Gastrocnemius medialis (tissue), 4 donors: ENCODE data around the gene CELSR3. TPM values are rescaled to one million over a fixed set of nuclear protein-coding genes. Genes with fewer than 3 reads are reported as not detected.
A peak's percentile ranks its signal among the peaks of the same experiment; 100 is the strongest.

ENCODE experiments used
- ATAC-seq, 2 donors: fragments of 150-250 bp; one replicate each; pipeline ENCODE4 v1.9.1; 2016
- DNase-seq, 2 donors: peaks; one replicate each; pipeline ENCODE4 v3.0.0-alpha.2; 2019
- H3K27ac ChIP-seq, 4 donors: fragments of 200-600 bp; sonication (generic); 1 replicate in 1 of 4; 2 replicates in 3 of 4; pipeline ENCODE4 v1.5.1; 2016 to 2018; ENCODE audit warnings: mild to moderate bottlenecking in 2 of 4, moderate library complexity in 1 of 4
- H3K27me3 ChIP-seq, 3 donors: fragments of 200-600 bp; sonication (generic) in 2 of 3; 1 replicate in 1 of 3; 2 replicates in 2 of 3; pipeline versions ENCODE4 v1.5.1 to v1.6.0; 2016 to 2019; ENCODE audit warnings: mild to moderate bottlenecking in 1 of 3, moderate library complexity in 1 of 3
- H3K36me3 ChIP-seq, 2 donors: fragments of 200-600 bp; sonication (generic) in 1 of 2; one replicate each; pipeline ENCODE4 v1.5.1; 2017 to 2018
- H3K4me1 ChIP-seq, 2 donors: fragments of 200-600 bp; sonication (generic) in 1 of 2; one replicate each; pipeline ENCODE4 v1.5.1; 2016 to 2017; ENCODE audit warnings: mild to moderate bottlenecking in 2 of 2
- H3K4me3 ChIP-seq, 4 donors: fragments of 200-600 bp; sonication (generic) in 3 of 4; 1 replicate in 1 of 4; 2 replicates in 3 of 4; pipeline ENCODE4 v1.5.1; 2016 to 2019; ENCODE audit warnings: mild to moderate bottlenecking in 2 of 4
- H3K9me3 ChIP-seq, 3 donors: fragments of 200-600 bp; sonication (generic) in 2 of 3; 1 replicate in 1 of 3; 2 replicates in 2 of 3; pipeline ENCODE4 v1.5.1; 2016 to 2019
- POLR2A ChIP-seq, 2 donors: fragments of 450-650 bp; IDR thresholded peaks; one replicate each; pipeline ENCODE4 v1.6.1; 2017; ENCODE audit warnings: antibody characterized with exemption in 2 of 2, mild to moderate bottlenecking in 2 of 2, moderate library complexity in 2 of 2
- in situ Hi-C, 4 donors: fragments of 200-750 bp; cut with MboI; loops; one replicate each; pipeline versions ENCODE4 v1.15.0 to v1.8.0; 2017; ENCODE audit warnings: low sequenced_read_pairs in 4 of 4
- intact Hi-C: fragments of 100-400 bp; cut with DNase I; formaldehyde crosslinking; loops from one replicate; pipeline ENCODE4 v1.15.1; 2023; ENCODE audit warnings: low total_unique reads
- total RNA-seq, 4 donors: library from RNA; depleted of rRNA; stranded (reverse); fragments of >200 nt; gene quantifications; one replicate each; pipeline versions ENCODE4 v1.1.0 to v1.2.3, GENCODE V29; 2016
- TF ChIP-seq, protein P1 (sequence below), 5 experiments: fragments of 450-650 bp in 3 of 5; fragments of 200-600 bp in 2 of 5; sonication (generic) in 2 of 5; IDR thresholded peaks in 4 of 5; conservative IDR thresholded peaks in 1 of 5; 1 replicate in 4 of 5; 2 replicates in 1 of 5; pipeline ENCODE4 v1.5.1; 2016 to 2019; ENCODE audit warnings: antibody characterized with exemption in 5 of 5, mild to moderate bottlenecking in 3 of 5, moderate library complexity in 3 of 5

CELSR3 gene
- total RNA-seq, 4 donors from 2014 or later: 0.02 to 0.25 (median 0.05) TPM; not detected in 1

DNA sequence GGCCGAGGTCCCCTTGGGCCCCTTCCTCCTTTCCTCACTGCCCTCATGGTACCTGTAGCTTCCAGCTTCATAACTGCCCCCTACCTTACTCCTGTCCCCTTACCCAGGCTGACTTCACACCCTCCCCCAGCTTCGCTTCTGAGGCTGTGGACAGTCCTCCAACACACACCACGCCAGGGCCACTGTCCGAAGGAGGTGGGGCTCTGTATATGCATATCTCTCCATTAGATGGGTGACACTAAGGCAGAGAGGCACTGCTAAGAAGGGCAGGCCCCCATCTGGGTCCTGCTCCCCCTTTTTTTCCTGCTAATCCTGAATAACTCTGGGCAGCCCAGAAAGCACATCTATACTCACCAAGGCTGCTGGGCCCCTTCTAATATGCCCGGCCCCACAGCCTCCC is 66.5 kb downstream of the CELSR3 start:
- in situ Hi-C loops (no loop called here), intact Hi-C loops (no loop called here)
- no peaks in the 10 kb centered on the region for H3K27me3 ChIP-seq
- TF ChIP-seq, protein P1, sequence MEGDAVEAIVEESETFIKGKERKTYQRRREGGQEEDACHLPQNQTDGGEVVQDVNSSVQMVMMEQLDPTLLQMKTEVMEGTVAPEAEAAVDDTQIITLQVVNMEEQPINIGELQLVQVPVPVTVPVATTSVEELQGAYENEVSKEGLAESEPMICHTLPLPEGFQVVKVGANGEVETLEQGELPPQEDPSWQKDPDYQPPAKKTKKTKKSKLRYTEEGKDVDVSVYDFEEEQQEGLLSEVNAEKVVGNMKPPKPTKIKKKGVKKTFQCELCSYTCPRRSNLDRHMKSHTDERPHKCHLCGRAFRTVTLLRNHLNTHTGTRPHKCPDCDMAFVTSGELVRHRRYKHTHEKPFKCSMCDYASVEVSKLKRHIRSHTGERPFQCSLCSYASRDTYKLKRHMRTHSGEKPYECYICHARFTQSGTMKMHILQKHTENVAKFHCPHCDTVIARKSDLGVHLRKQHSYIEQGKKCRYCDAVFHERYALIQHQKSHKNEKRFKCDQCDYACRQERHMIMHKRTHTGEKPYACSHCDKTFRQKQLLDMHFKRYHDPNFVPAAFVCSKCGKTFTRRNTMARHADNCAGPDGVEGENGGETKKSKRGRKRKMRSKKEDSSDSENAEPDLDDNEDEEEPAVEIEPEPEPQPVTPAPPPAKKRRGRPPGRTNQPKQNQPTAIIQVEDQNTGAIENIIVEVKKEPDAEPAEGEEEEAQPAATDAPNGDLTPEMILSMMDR (IDR thresholded peaks at IDR 0.05 in 4 of 5, conservative IDR thresholded peaks at IDR 0.05 in 1 of 5): no peak
- TF ChIP-seq POLR2A (IDR thresholded peaks at IDR 0.05): no peak
- no peaks in the 10 kb centered on the region for H3K9me3 ChIP-seq
- no peak overlapping the region for H3K4me3 ChIP-seq
- peaks cover 59 to 63% of the 10 kb centered on the region in 2 donors for H3K4me1 ChIP-seq
- H3K27ac ChIP-seq: peak overlapping the region; percentile 85 to 98 (median 92)
- peaks cover 0 to 22% of the 10 kb centered on the region in 2 donors for H3K36me3 ChIP-seq
- no peak for ATAC-seq
- DNase-seq: no peak

DNA sequence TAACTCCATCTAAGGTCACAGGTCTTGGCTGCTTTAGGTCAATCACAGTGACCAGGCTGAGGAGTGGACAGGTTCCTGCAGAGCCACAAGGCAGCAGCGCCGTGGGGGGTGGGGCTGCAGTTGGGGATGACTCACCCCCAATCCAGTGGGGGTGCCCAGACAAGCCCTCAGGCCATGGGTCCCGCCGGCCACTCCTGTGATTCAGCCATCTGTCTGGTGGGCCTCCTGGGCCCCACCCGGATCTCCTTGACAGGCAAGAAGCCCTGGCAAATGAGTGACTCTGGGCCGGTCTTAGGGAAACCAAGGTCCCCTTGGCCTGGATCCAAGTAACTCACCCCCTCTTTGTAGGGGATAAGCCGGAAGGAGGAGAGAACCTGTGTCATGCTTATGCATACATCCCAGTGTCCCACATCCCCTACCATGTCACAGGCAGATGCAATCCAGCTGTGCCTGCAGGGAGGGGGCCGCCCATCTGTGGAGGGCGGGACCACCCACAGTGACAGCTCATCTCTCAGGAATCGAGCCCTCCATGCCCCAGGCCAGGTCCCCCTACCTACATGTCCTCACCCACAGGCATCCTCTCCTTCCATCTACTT is 67.1 kb downstream of the CELSR3 start:
- no peaks in the 10 kb centered on the region for H3K9me3 ChIP-seq
- H3K36me3 ChIP-seq: peaks cover 0 to 17% of the 10 kb centered on the region in 2 donors
- TF ChIP-seq, protein P1 (IDR thresholded peaks at IDR 0.05 in 4 of 5, conservative IDR thresholded peaks at IDR 0.05 in 1 of 5): no peak
- TF ChIP-seq POLR2A (IDR thresholded peaks at IDR 0.05): no peak
- intact Hi-C loops: no loop called here
- H3K27me3 ChIP-seq: no peaks in the 10 kb centered on the region
- in situ Hi-C loops: no loop called here
- ATAC-seq (no peak), DNase-seq (peak in 1 of 2 donors; percentile 59)
- H3K4me3 ChIP-seq: peak overlapping the region in 1 of 4 donors; percentile 45
- peaks cover 53 to 58% of the 10 kb centered on the region in 2 donors for H3K4me1 ChIP-seq
- peak overlapping the region; percentile 85 to 98 (median 92) for H3K27ac ChIP-seq

DNA sequence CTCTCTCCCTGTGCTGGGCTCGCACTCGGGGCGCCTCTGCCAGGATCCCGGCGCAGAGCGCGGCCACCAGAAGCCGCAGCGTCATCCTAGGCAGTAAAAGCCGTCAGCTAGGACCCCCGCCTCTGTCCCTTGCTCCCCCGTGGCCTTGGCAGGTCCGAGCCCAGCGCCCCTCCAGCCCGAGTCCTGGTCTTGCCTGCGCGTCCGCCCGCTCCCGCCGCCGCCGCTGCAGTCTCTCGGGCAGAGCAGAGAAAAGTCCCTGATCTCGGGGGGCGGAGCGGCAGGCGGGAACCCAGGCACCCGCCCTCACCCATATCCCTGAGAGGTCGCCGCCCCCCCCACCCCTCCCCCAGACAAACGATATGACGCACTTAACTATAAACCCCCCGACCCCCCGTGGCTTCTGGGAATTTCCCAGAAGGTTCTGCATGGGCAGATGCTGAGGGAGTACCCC is 67.6 kb downstream of the CELSR3 start, which contains the start of gene COL7A1:
COL7A1 (minus strand) TSS at position 255 of the 451 bp plus-strand sequence; CDS start at position 85, 170 bp downstream.
- no peak for TF ChIP-seq POLR2A (IDR thresholded peaks at IDR 0.05)
- TF ChIP-seq, protein P1 (IDR thresholded peaks at IDR 0.05 in 4 of 5, conservative IDR thresholded peaks at IDR 0.05 in 1 of 5): no peak
- ATAC-seq (no peak), DNase-seq (no peak)
- Histone ChIP-seq H3K27me3 (no peaks in the 10 kb centered on the region), H3K9me3 (no peaks in the 10 kb centered on the region), H3K27ac (peak within 1 kb of the TSS; percentile 85 to 98 (median 92)), H3K36me3 (peaks cover 0 to 12% of the 10 kb centered on the region in 2 donors), H3K4me3 (peak within 1 kb of the TSS; percentile 38 to 50 (median 44)), H3K4me1 (peaks cover 48 to 53% of the 10 kb centered on the region in 2 donors)
- in situ Hi-C loops (no loop called here), intact Hi-C loops (no loop called here)

DNA sequence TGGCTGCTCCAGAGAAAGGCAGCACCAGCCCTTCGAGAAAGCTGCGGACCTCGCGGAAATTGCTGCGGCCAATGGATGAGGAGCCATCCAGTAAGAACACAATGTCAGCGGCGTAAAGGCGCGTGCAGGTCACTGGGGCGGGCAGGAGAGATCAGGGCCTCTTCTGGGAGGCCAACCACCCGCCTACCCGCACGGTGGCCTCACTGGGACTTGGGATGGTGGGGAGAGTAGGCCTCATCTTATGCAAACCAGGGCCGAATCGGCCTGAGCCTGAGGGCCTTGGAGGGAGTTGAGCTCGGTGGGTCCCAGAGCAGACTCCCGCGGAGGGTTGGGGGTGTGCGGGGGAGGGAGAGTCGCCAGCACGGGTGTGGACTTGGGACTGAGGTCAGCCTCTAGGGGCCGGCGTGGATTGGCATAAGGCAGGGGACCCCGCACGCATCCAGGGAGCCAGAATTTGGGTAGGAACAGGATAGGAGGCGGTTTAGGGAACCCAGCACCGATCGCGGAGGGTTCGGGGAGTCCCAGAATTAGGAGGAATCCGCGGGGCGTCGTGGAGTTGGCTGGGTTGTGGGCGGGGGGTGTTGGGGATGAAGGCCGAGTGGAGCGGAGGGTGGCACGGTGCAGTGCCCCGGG is 68.2 kb downstream of the CELSR3 start:
- H3K27ac ChIP-seq: peak overlapping the region in 1 of 4 donors; percentile 47
- peaks cover 42 to 47% of the 10 kb centered on the region in 2 donors for H3K4me1 ChIP-seq
- no peak for DNase-seq
- in situ Hi-C loops: no loop called here
- intact Hi-C loops: no loop called here
- no peaks in the 10 kb centered on the region for H3K27me3 ChIP-seq
- TF ChIP-seq POLR2A (IDR thresholded peaks at IDR 0.05): no peak
- TF ChIP-seq, protein P1 (IDR thresholded peaks at IDR 0.05 in 4 of 5, conservative IDR thresholded peaks at IDR 0.05 in 1 of 5): no peak
- H3K9me3 ChIP-seq: no peaks in the 10 kb centered on the region
- H3K4me3 ChIP-seq: peak overlapping the region; percentile 38 to 50 (median 44)
- ATAC-seq: no peak
- H3K36me3 ChIP-seq: peaks cover 0 to 6% of the 10 kb centered on the region in 2 donors
